Esophagus mucosa (tissue), 1 donor: ENCODE results near the gene AKAP9. TPM values are rescaled to one million over a fixed set of nuclear protein-coding genes. Genes with fewer than 3 reads are reported as not detected.
A peak's percentile ranks its signal among the peaks of the same experiment; 100 is the strongest.
"Not testable (repeated sequence)": the region's sequence is repeated elsewhere in the genome, so short reads cannot be mapped to it uniquely, and the experiment has no call there.

Source experiments
- ATAC-seq: fragments of 200-7000 bp; cut with Tn5 transposase; one replicate; pipeline ENCODE4 v1.9.1; 2020
- total RNA-seq: library from RNA; stranded (reverse); gene quantifications from one replicate; pipeline ENCODE4 v1.2.4, GENCODE V29; 2023
- donor health status: DM: yes; HTN: yes; CAD: no.

The AKAP9 gene
- total RNA-seq, 1 donor from 2014 or later, result 42.3 TPM

DNA sequence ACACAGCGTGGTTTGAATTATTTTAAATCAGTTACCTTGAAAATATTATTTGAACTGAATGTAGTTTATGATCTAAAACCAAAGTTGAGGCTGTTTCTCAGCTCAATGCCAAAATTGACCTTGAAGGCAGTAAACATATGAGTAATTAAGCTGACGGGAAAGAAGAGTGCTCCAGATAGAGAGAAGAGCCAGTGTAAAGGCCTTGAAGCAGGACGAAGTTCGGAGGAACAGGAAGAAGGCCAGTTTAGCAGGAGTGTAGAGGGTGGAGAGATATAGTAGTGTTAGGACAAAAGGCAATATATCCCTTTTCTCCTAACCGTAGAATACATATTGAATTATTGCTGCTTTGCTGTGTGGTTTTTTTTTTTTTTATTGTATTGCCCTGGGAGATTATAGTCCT, 130.4 kb downstream of the AKAP9 start:
- ATAC-seq, result no peak

GRCh38 chr7:92072121-92072520, 131.5 kb downstream of the AKAP9 start:
- no peak for ATAC-seq

DNA sequence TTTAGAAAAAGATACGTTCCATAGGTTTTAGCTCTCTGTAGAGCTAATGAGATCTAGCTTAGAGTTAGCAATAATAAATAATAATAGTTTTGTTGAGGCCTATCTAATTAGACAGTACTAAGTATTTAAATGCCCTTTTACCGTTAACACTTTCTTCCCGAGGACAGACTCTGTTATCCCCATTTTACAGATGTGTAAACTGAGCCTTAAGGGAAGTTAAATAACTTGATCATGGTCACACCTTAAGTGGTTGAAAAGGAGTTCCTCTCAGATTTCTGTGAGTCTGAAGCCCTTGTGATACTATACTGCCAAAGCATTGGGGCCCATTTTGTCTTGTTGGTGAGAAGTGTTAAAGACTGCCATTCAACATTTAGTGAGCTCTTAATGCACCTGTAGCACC, 132.0 kb downstream of the AKAP9 start:
- ATAC-seq, result no peak

DNA sequence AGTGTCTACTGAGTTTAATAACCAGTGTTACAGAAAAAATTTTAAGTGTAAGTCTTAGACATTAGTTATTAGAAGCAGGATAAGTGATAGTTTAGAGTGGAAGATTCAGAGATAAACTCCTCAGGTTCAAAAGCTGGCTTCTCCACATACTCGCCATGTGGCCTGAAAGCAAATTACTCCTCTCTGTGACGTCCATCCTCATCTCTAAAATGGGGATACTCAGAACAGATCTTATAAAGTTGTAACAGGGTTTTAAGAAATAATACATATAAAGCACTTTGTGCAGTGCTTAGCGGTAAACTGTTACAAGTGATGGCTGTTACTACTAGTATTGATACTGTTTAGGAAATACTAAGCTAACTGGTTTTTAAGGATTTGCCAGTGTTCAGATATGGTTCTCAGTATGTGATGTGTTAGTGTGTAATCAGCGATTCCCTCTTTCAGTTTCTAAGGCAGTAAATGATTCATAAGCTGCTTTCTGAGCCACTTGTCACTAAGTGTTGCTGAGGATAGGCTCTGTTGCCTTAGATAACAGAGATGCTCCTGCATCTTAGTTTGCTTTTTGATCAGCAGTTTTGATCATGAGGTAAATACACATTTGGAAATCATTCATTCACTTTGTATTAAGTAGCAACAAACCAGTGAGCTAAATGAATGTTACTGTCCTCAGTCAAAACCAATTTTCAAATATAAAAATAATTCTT, 134.9 kb downstream of the AKAP9 start:
- ATAC-seq, result peak; percentile 69

GRCh38 chr7:92076509-92076908, 135.8 kb downstream of the AKAP9 start:
- peak; percentile 100 for ATAC-seq

DNA sequence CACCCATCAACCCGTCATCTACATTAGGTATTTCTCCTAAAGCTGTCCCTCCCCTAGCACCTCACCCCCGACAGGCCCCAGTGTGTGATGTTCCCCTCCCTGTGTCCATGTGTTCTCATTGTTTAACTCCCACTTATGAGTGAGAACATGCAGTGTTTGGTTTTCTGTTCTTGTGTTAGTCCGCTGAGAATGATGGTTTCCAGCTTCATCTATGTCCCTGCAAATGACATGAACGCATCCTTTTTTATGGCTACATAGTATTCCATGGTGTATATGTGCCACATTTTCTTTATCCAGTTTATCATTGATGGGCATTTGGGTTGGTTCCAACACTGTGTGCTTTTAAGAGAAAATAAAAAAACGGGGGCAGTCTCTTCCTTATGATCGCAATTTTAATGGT, 143.3 kb downstream of the AKAP9 start:
- ATAC-seq, result not testable (repeated sequence)

DNA sequence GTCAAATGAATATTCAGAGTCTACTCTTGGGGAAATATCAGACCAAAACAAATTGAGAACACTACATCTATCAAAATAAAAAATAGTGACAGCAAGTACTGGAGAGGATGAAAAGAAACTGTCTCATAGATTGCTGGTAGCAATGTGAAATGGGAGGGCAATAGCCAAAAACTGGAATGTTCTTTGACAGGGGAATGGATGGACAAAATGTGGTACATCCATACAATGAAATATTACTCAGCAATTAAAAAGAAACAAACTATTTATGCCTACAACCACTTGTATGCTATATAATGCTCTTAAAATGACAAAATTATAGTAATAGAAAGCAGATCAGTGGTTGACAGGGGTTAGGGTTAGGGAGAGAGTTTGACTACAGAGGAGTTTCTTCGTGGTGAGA, 147.6 kb downstream of the AKAP9 start:
- no peak for ATAC-seq

DNA sequence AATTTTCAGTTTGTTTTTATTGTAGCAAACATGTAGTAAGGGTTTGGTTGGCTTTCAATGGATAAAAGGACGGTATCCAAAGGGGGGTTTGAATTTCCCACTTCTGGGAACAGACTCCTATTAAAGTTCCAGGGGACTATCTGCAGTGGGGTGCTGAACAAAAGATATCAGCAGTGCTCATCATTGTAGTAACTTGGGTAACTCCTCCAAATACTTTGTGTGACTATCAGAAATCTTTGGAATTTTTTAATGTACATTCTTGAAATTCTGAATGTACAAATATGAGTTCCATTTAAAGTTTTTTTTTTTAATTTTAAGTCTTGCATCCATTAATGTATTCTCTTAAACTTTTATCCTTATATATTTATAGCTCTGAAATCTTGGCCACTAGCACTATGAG, 151.5 kb downstream of the AKAP9 start:
- ATAC-seq, result no peak

- ATAC-seq, result no peak
Measured at GRCh38 chr7:92095380-92095779, 154.7 kb downstream of the AKAP9 start.

GRCh38 chr7:92100534-92100933, 159.9 kb downstream of the AKAP9 start:
- ATAC-seq, result no peak

GRCh38 chr7:92102862-92103261, 162.2 kb downstream of the AKAP9 start:
- not testable (repeated sequence) for ATAC-seq

DNA sequence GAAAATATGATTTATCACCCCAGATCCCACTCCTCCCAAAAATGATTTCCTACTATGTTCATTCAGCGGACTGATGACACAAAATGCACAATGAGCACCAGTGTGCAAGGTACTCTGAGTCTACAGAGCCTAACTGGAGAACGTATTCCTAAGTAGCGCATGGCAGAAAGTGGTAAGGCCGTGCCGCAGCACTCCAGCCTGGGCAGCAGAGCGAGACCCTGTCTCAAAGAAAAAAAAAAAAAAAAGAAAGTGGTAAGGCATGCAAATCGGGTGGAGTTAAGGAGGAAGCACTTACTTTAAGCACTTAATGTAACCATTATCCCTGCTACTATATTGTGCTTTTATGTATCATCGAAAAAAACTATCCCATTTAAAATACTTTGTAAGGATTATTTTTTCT, 168.2 kb downstream of the AKAP9 start:
- ATAC-seq, result no peak

DNA sequence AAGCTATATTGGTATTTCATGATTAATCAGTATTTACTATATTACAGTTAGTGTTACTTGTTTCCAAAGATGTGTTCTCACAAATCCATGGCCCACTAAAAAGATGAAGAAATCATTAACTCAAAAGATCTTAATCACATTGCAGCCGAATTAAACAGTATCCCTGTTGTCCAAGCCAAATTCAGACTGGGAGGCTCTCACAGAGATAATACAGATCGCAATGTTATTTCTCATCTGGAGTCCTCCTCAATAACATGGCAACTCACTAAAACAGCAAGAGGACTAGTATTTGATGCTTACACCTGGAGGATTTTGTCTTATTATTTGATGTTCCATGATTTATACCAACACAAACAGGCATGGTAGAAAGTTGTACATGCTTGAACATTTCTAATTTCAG, 170.2 kb downstream of the AKAP9 start:
- ATAC-seq, result no peak

GRCh38 chr7:92115821-92116220, 175.2 kb downstream of the AKAP9 start:
- no peak for ATAC-seq

GRCh38 chr7:92116949-92117348, 176.3 kb downstream of the AKAP9 start:
- ATAC-seq, result no peak

- peak; percentile 28 for ATAC-seq
Measured at GRCh38 chr7:92119213-92119759, 178.6 kb downstream of the AKAP9 start.

DNA sequence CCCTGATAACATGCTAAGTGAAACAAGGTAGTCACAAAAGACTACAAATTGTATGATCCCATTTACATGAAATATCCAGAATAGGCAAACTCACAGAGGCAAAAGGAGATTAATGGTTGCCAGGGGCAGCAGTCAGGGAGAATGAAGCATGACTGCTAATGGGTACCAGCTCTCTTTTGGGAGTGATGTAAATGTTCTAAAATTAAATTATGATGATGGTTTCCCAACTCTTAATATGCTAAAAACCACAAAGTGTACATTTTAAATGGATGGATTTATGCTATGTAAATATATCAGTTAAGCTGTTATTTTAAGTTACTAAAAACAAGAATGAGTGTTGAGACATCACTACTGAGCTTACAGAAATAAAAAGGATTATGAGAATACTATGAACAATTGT, 181.0 kb downstream of the AKAP9 start:
- ATAC-seq, result no peak

- ATAC-seq, result no peak
Measured at GRCh38 chr7:92131093-92131492, 190.4 kb downstream of the AKAP9 start.

DNA sequence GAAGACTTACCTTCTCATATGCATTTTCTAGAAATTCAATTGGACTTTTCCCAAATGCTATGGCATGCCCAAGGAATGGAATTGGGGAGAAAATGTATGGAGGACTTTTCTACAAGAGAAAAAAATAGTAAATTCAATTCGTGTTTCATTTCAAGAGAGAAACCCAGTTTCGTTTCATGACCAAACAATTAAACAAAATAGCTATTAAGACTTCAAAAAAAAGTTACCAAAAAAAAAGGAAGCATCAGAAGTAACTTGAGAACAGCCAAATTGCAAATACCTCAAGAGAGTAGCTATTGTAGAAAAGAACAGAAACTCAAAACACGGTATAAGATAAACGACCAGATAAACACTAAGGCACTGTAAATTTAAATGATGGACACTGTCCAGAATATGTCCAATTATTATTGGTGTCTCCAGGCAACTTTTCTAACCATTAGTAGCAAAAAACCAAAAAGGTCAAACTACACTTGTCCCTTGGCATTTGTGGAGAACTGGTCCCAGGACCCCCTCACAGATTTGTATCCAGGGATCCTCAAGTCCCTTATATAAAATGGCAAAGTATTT, 191.2 kb downstream of the AKAP9 start:
- no peak for ATAC-seq

DNA sequence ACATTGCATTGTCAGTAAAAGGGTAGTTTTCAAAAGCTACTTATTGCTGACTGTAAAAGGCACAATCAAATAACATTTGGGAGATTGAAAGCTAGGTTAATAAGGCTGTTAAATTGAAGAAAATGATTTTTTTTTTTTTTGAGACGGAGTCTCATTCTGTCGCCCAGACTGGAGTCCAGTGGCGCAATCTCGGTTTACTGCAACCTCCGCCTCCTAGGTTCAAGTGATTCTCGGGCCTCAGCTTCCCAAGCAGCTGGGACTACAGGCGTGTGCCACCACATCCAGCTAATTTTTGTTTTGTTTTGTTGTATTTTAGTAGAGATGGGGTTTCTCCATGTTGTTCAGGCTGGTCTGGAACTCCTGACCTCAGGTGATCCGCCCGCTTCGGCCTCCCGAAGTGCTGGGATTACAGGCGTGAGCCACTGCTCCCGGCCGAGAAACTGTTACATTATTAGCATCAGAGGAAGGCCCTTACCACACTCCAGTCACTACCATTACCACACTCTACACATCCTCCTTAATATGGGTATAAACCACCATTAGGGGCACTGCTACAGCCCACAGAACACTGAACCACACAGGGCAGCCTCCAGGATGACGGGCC, 192.6 kb downstream of the AKAP9 start:
- peak; percentile 27 for ATAC-seq

- ATAC-seq, result peak; percentile 56
Measured at GRCh38 chr7:92133737-92134270, 193.1 kb downstream of the AKAP9 start.

- peak; percentile 97 for ATAC-seq
Measured at GRCh38 chr7:92134271-92135051, 193.8 kb downstream of the AKAP9 start, which contains the start of gene CYP51A1. TSS of gene CYP51A1 (minus strand) at chr7:92134477. CDS start at chr7:92134364, 113 bp downstream.
